GM18526 (cell line): ENCODE measurements around the gene SUN2.

Experiments
- POLR2A ChIP-seq: IDR thresholded peaks from 3 replicates; pipeline ENCODE4 v1.6.1; 2011; ENCODE audit not compliant: insufficient read length; ENCODE audit errors: extremely low read depth

SUN2 gene

DNA sequence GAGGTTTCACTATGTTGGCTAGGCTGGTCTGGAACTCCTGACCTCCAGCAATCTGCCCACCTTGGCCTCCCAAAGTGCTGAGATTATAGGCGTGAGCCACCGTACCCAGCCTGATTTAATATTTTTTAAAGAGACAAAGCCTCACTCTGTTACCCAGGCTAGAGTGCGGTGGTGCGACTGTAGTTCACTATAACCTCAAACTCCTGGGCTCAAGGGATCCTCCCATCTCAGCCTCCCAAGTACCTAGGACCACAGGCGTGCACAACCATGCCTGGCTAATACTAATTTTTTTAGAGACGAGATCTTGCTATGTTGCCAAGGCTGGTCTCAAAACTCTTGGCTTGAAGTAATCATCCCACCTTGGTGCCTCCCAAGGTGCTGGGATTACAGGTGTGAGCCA is 36.6 kb downstream of the SUN2 start:
- no peak for TF ChIP-seq POLR2A

DNA sequence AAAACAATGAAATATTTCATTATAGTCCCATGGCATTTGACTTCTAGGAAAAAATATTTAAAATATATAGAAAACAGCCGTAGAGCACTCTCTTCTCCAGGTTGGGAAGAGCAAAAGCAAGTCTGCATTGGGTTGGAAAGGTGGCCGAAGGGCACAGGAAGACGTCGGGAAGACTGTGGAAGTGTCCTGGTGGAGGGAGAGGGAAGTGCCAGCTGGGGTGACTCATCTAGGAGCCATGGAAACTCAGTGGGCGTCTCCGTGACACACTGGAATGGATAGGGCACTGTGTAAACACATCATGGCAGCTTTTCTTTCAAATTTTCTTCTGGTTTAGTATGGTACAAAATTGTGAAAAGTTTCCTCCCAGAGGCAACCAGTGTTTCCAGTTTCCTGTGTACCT is 37.4 kb downstream of the SUN2 start:
- no peak for TF ChIP-seq POLR2A

DNA sequence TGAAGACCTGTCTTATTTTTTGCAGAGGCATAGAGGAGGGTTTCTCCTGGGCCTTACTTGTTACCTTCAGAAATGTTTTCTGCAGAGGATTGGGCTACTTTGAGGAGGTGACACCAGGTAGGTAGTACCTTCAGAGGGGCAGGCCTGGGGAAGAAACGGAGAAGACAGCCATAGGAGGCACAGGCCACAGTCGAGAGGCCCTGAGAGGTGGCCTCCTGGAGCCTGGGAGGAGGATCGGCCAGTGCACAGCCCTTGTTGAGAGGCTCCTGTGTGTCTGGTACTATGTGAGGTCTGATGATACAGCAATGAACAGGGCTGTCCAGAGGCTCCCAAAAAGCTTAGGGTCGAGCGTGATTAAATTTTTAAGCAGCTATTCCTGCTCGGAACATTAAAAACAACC is 38.6 kb downstream of the SUN2 start:
- no peak for TF ChIP-seq POLR2A

GRCh38 chr22:38716826-38717225 is 39.0 kb downstream of the SUN2 start:
- no peak for TF ChIP-seq POLR2A

GRCh38 chr22:38716271-38716670 is 39.5 kb downstream of the SUN2 start:
- TF ChIP-seq POLR2A = no peak

GRCh38 chr22:38715852-38716251 is 39.9 kb downstream of the SUN2 start:
- TF ChIP-seq POLR2A = no peak

DNA sequence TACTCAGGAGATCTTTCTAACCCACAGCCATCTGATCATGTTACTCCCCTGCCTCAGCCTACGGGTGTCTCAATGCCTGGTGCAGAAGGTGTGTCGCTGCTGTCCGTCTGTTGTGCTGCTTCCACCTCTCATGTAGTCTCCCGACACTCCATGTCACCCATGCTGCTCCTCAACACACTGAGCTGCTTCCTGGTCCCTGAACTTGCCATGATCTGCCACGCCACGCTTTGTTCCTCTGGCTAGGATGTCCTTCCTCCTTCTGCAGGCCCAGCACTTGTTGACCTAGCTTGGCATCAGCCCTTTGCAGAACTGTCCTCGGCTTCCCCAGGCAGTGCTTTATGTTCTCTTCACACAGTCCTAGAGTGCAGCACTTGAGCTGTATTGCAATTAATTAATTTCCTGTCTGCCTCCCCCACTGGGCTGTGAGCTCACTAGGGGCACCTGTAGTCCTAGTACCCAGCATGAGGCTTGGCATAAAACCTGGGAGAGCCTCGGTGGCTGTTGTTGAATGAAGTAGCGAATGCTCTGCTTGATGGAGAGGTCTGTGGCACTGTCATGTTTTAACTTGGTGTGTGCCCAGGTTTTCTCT is 40.5 kb downstream of the SUN2 start:
- no peak for TF ChIP-seq POLR2A

GRCh38 chr22:38713921-38714320 is 41.9 kb downstream of the SUN2 start:
- no peak for TF ChIP-seq POLR2A

DNA sequence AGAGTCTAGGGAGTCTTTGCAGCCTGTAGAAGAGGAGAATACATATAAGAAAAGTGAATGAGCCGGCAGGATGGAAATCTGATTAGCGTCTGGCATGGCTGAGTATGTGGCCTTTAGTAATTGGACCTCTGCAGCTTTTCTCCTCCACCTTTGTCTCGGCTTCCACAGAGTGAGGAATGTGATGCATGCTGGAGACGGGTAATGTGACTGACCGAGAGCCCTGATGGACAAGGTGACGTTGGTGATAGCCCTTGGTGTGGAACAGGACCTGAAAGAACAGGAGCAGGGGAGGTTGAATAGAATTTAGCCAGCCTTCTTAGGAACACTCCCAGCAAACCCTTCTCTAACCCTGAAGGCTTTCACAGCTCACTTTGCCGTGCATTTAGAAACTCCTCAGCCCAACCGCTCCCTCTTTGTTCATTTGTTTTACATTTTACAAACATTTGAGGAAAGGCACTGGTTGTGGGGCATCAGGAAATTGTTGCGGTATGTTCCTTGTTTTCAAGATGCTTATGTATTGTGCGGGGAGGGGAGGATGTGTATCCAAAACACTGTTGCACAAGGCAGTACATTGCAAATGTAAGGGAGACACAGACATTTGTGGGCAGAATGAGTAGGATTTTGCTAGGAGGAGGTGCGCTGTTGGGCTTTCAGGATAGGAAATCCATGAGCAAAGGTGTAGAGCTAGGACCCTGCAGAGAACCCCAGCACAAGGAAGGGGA is 43.2 kb downstream of the SUN2 start:
- TF ChIP-seq POLR2A = no peak

- TF ChIP-seq POLR2A = no peak
Observed at GRCh38 chr22:38710866-38711265, 44.9 kb downstream of the SUN2 start.

DNA sequence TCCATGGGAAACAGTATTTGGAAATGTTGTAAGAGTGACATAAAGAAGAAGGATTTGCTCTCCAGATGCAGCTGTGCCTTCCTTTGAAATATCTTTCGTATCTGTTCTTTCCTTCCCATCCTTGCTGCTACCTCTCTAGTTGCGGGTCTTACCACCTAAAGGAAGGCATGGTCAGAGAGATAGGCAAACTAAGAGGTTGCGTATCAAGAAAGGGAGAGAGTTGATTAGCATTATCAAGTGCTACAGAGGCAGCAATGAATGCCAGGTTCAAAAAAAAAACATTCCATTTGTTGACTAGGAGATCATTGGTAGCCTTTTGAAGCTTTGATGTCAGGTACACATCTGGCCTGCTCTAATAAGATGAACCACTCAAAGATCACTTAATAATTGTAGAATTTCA is 45.4 kb downstream of the SUN2 start:
- no peak for TF ChIP-seq POLR2A

DNA sequence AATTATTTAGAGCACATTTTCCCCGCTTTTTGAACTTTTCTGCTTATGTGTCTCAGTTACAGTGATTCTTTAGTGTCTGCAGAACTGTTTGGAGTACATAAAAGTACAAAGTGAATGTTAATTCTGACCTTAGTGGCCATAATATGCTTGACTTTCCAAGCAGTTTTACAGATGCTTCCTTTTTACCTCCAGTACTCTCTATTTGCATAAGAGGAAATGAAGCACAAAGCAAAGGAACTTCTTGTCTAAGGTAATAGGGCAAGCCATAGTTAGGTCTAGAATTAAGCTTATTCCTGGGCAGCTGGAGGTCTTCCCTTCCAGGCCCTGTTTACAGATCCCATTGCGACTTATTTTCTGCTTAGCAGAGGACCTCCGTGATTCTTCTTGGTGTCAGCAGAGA is 46.5 kb downstream of the SUN2 start:
- no peak for TF ChIP-seq POLR2A

- no peak for TF ChIP-seq POLR2A
Observed at GRCh38 chr22:38707984-38708383, 47.8 kb downstream of the SUN2 start.

- TF ChIP-seq POLR2A = no peak
Observed at GRCh38 chr22:38707346-38707745, 48.5 kb downstream of the SUN2 start.

DNA sequence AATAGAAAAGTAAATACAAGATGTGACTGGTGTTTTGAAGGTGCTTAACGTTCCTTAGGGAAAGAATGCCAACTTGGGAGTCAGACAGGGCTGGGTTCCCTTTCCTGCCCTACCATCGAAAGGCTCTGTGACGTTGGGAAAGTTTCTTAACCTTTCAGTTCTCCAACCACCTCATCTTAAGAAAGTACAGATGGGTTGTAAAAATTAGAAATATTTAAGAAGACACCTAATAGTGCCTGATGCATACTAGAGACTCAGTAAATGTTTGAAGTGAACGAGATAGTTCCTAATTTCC is 49.0 kb downstream of the SUN2 start:
- TF ChIP-seq POLR2A = no peak

GRCh38 chr22:38706101-38706900 is 49.5 kb downstream of the SUN2 start:
- no peak for TF ChIP-seq POLR2A
